ENCODE measurements around the gene ANP32A. TPM values are rescaled to one million over a fixed set of nuclear protein-coding genes. Genes with fewer than 3 reads are reported as not detected.

ANP32A gene
- total RNA-seq, 5 donors from 2014 or later (not counting 1 experiment from before 2014, with no cell fraction given), result 93.2 to 123 (median 116) TPM

DNA sequence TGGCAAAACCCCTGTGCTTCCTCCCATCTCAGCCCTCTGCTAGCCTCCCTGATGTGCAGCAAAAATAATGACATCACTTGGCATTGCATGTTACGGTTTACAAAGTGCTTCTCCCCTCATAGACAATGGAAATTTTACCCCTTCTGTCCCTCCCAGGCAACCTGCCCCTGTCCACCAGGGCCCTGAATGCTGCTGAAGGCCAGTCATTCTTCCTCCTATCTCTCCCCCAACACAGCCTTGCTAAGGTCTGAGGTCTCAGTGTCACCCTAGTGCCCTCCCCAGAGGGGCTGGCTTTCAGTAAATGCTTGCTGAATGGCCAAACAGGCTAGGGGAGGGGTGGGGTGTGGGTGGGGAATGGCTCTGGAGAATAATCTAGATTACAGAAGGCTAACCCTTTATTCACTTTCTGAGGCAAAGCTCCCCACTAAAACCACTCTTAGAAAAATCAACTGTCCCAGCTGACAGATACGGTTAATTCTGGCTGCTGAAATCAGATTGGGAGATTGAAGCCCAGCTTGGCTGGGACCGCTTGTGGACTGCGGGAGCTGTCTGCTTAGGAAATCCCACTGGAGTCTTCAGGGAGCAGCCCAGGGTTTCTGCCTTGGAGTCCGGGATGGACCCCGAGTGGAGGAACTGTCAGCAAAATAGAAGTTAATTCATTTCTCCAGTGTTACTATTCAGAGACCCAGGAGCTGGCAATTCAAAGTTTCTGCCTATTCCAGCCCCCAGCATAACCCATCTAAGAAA is 22.9 kb downstream of the ANP32A start:
- POLR2A ChIA-PET, result interaction anchor here in 1 of 2 donors (0.5 kb wide), 1 partner anchor 17 kb away, joined by 3 read pairs; no protein-coding TSS in a partner anchor
- peaks cover 29 to 69% of the 10 kb centered on the region in 2 experiments for H3K4me1 ChIP-seq (ENCODE audit: control insufficient read depth in 1 of 2, extremely low read depth in 1 of 2, insufficient read depth in 2 of 2, low read length in 2 of 2)

DNA sequence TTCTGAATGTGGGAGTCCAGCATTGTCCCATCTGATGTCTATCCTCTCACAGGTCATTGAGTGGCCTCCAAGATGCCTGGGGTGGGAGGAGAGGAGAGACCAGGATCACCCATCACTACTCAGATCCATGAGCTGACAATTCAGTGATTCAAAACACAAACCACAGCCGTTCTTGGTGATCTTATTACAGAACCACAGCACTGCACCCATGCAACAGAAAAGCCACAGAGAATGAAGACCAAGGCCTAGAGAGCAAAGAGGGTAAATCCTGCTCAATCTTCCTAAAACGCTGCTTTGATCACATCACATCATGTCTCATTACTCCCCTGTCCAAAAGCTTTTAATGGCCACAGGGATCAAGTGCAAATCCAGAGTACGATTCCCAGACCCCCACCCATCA is 23.5 kb downstream of the ANP32A start:
- 25% methylated on average over 3 of the region's 3 CpGs for WGBS (ENCODE audit: insufficient coverage)
- no peaks in the 10 kb centered on the region for H3K27me3 ChIP-seq (replicated peaks in 1 of 2; ENCODE audit: control insufficient read depth in 2 of 2, extremely low read depth in 1 of 2, insufficient read depth in 2 of 2, low read length in 1 of 2)
- no peaks in the 10 kb centered on the region for H3K27me3 Mint-ChIP-seq
- ATAC-seq (replicated peaks in 1 of 4), result no peak
- ChIA-PET POLR2A (interaction anchor here in 1 of 2 donors (0.5 kb wide), 1 partner anchor 16 kb away, joined by 3 read pairs; no protein-coding TSS in a partner anchor), CTCF (no interaction called here)
- H3K9me3 ChIP-seq, result no peaks in the 10 kb centered on the region
- no peak overlapping the region for H3K4me3 ChIP-seq (ENCODE audit: control insufficient read depth in 1 of 2, extremely low read depth in 1 of 2, low read length in 1 of 2)
- H3K4me1 Mint-ChIP-seq, result peaks cover 95 to 97% (median 96%) of the 10 kb centered on the region in 3 donors
- no peak for DNase-seq
- H3K36me3 Mint-ChIP-seq, result peaks cover 3% of the 10 kb centered on the region
- peaks cover 2 to 4% of the 10 kb centered on the region in 2 donors for H3K36me3 ChIP-seq (ENCODE audit: control insufficient read depth in 2 of 2, extremely low read depth in 1 of 2, insufficient read depth in 1 of 2, low read length in 1 of 2)
- peak overlapping the region in 1 of 3 donors; percentile 65 for H3K4me3 Mint-ChIP-seq
- peak overlapping the region; percentile 77 to 78 for H3K27ac Mint-ChIP-seq
- H3K9me3 Mint-ChIP-seq, result no peaks in the 10 kb centered on the region
- no peak overlapping the region for H3K27ac ChIP-seq (ENCODE audit: low read length)
- peaks cover 34 to 75% of the 10 kb centered on the region in 2 experiments for H3K4me1 ChIP-seq (ENCODE audit: control insufficient read depth in 1 of 2, extremely low read depth in 1 of 2, insufficient read depth in 2 of 2, low read length in 2 of 2)

More for the DNA sequence above, 22.9 kb downstream of the ANP32A start:
- H3K27me3 ChIP-seq (replicated peaks in 1 of 2; ENCODE audit: control insufficient read depth in 2 of 2, extremely low read depth in 1 of 2, insufficient read depth in 2 of 2, low read length in 1 of 2), result no peaks in the 10 kb centered on the region
- H3K9me3 Mint-ChIP-seq, result no peaks in the 10 kb centered on the region
- peaks cover 95 to 96% (median 96%) of the 10 kb centered on the region in 3 donors for H3K4me1 Mint-ChIP-seq
- H3K27ac ChIP-seq (ENCODE audit: low read length), result no peak overlapping the region
- ATAC-seq (replicated peaks in 1 of 4) (no peak), DNase-seq (no peak)
- CTCF ChIA-PET, result interaction anchor here in 1 of 2 donors (0.6 kb wide), 1 partner anchor 528 kb away, joined by 3 read pairs; no protein-coding TSS in a partner anchor
- H3K9me3 ChIP-seq, result no peaks in the 10 kb centered on the region
- H3K4me3 ChIP-seq (ENCODE audit: control insufficient read depth in 1 of 2, extremely low read depth in 1 of 2, low read length in 1 of 2), result no peak overlapping the region
- H3K36me3 Mint-ChIP-seq, result peaks cover 3% of the 10 kb centered on the region
- peak overlapping the region in 1 of 3 donors; percentile 65 for H3K4me3 Mint-ChIP-seq
- H3K27ac Mint-ChIP-seq, result peak overlapping the region; percentile 77 to 78
- H3K27me3 Mint-ChIP-seq, result no peaks in the 10 kb centered on the region
- WGBS (ENCODE audit: insufficient coverage), result 84% methylated on average over 6 of the region's 6 CpGs
- peaks cover 2 to 4% of the 10 kb centered on the region in 2 donors for H3K36me3 ChIP-seq (ENCODE audit: control insufficient read depth in 2 of 2, extremely low read depth in 1 of 2, insufficient read depth in 1 of 2, low read length in 1 of 2)

DNA sequence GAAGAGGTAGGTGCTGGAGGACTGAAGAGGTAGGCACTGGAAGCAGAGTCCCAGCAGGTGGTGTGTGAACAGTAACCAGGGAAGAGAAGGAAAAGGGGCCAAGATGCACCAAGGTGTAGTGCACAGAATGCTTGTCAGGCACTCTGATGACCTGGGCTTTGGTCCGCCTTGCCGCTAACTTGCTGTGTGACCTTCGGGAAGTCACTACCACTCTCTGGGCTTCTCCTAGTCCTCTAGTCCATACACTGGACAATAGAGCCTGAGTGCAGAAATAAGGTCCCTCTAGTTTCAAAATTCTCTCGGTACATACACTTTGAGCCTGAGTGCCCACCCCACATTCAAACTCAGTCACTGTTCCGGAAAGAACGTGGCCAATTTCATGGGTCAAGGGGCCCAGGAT is 24.1 kb downstream of the ANP32A start:
- ATAC-seq (replicated peaks in 1 of 4) (no peak), DNase-seq (no peak)
- POLR2A ChIA-PET, result no interaction called here
- peak overlapping the region in 1 of 3 donors; percentile 65 for H3K4me3 Mint-ChIP-seq
- Histone ChIP-seq H3K36me3 (ENCODE audit: control insufficient read depth in 2 of 2, extremely low read depth in 1 of 2, insufficient read depth in 1 of 2, low read length in 1 of 2) (peaks cover 2 to 4% of the 10 kb centered on the region in 2 donors), H3K4me1 (ENCODE audit: control insufficient read depth in 1 of 2, extremely low read depth in 1 of 2, insufficient read depth in 2 of 2, low read length in 2 of 2) (peaks cover 40 to 81% of the 10 kb centered on the region in 2 experiments), H3K4me3 (ENCODE audit: control insufficient read depth in 1 of 2, extremely low read depth in 1 of 2, low read length in 1 of 2) (no peak overlapping the region), H3K27me3 (replicated peaks in 1 of 2; ENCODE audit: control insufficient read depth in 2 of 2, extremely low read depth in 1 of 2, insufficient read depth in 2 of 2, low read length in 1 of 2) (no peaks in the 10 kb centered on the region), H3K27ac (ENCODE audit: low read length) (no peak overlapping the region), H3K9me3 (no peaks in the 10 kb centered on the region)
- CTCF ChIA-PET, result interaction anchor here in 1 of 2 donors (3.1 kb wide), 1 partner anchor 20 kb away, joined by 21 read pairs; no protein-coding TSS in a partner anchor
- peak overlapping the region; percentile 77 to 78 for H3K27ac Mint-ChIP-seq
- H3K27me3 Mint-ChIP-seq, result no peaks in the 10 kb centered on the region
- peaks cover 95 to 97% (median 96%) of the 10 kb centered on the region in 3 donors for H3K4me1 Mint-ChIP-seq
- no peaks in the 10 kb centered on the region for H3K9me3 Mint-ChIP-seq
- peaks cover 3% of the 10 kb centered on the region for H3K36me3 Mint-ChIP-seq
- WGBS (ENCODE audit: insufficient coverage), result 95% methylated on average over 3 of the region's 6 CpGs

DNA sequence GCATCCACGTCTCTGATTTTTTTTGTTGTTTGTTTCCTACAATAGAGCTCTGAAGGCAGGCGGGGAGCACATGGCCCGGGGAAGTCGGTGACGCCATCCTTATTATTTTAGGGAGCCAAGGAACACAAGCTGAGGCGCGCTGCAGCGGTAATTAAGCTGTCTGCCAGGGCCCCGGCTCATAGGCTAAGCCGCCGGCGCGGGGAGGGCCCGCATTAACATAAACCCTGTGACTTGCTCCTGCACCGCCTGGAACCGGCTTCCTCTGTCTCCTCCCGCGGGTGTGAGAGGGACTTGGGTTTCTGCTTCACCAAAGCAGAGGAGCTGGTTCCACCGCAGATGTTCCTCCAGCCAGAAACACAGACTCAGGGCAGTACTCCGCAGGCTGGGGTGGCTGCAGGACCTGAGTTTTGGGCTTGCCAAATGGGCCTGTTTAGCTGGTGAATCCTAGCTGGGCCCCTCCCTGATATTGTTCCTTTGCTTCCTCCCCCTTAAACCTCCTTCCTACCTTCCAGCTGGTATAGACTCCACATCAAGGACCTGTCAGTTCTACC is 25.3 kb downstream of the ANP32A start:
- peak overlapping the region; percentile 22 for H3K27ac ChIP-seq (ENCODE audit: low read length)
- POLR2A ChIA-PET, result interaction anchor here (0.7 to 1.7 kb wide), 4 partner anchors 8 to 79 kb away, joined by 3 to 8 read pairs (median 3); no protein-coding TSS in a partner anchor
- Mint-ChIP-seq H3K4me3 (peak overlapping the region; percentile 28 to 65 (median 58)), H3K36me3 (peaks cover 3% of the 10 kb centered on the region), H3K27ac (peak overlapping the region; percentile 75 to 83), H3K9me3 (no peaks in the 10 kb centered on the region), H3K27me3 (no peaks in the 10 kb centered on the region), H3K4me1 (peaks cover 96 to 99% (median 97%) of the 10 kb centered on the region in 3 donors)
- H3K4me1 ChIP-seq (ENCODE audit: control insufficient read depth in 1 of 2, extremely low read depth in 1 of 2, insufficient read depth in 2 of 2, low read length in 2 of 2), result peaks cover 50 to 89% of the 10 kb centered on the region in 2 experiments
- H3K27me3 ChIP-seq (replicated peaks in 1 of 2; ENCODE audit: control insufficient read depth in 2 of 2, extremely low read depth in 1 of 2, insufficient read depth in 2 of 2, low read length in 1 of 2), result no peaks in the 10 kb centered on the region
- H3K36me3 ChIP-seq (ENCODE audit: control insufficient read depth in 2 of 2, extremely low read depth in 1 of 2, insufficient read depth in 1 of 2, low read length in 1 of 2), result peaks cover 2 to 7% of the 10 kb centered on the region in 2 donors
- H3K9me3 ChIP-seq, result no peaks in the 10 kb centered on the region
- ATAC-seq (replicated peaks in 1 of 4) (peak; percentile 69 to 84 (median 81)), DNase-seq (peak; percentile 29 to 78 (median 62))
- CTCF ChIA-PET, result interaction anchor here (1.0 to 3.1 kb wide), 8 partner anchors 9 to 1229 kb away, joined by 3 to 21 read pairs (median 4); no protein-coding TSS in a partner anchor
- 41% methylated on average over 12 of the region's 20 CpGs for WGBS (ENCODE audit: insufficient coverage)
- peak overlapping the region in 1 of 2 donors; percentile 47 for H3K4me3 ChIP-seq (ENCODE audit: control insufficient read depth in 1 of 2, extremely low read depth in 1 of 2, low read length in 1 of 2)

DNA sequence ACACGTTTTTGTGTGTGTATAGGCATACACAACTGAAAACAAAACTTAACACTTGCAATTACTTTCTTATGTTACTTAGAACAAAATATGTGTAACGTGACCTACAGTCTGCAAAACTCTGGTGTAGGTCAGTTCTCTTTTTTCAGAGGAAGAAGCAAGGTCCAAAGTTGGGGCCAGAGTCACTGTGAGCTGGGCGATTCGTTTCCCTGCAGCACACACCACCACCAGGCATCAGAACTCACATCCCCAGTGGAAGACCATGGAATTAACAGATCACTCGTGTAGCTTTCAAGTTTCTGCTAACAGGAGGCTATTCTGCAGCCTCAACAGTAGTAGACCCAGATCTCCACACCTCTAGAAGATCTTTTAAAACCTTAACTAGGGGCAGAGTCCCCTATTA is 25.8 kb downstream of the ANP32A start:
- no peak for DNase-seq
- Mint-ChIP-seq H3K4me1 (peaks cover 95 to 99% (median 97%) of the 10 kb centered on the region in 3 donors), H3K36me3 (no peaks in the 10 kb centered on the region), H3K27me3 (no peaks in the 10 kb centered on the region), H3K4me3 (peak overlapping the region; percentile 28 to 65 (median 58)), H3K27ac (peak overlapping the region; percentile 75 to 83), H3K9me3 (no peaks in the 10 kb centered on the region)
- Histone ChIP-seq H3K36me3 (ENCODE audit: control insufficient read depth in 2 of 2, extremely low read depth in 1 of 2, insufficient read depth in 1 of 2, low read length in 1 of 2) (peaks cover 2 to 12% of the 10 kb centered on the region in 2 donors), H3K9me3 (no peaks in the 10 kb centered on the region), H3K4me3 (ENCODE audit: control insufficient read depth in 1 of 2, extremely low read depth in 1 of 2, low read length in 1 of 2) (no peak overlapping the region), H3K27ac (ENCODE audit: low read length) (peak overlapping the region; percentile 22), H3K4me1 (ENCODE audit: control insufficient read depth in 1 of 2, extremely low read depth in 1 of 2, insufficient read depth in 2 of 2, low read length in 2 of 2) (peaks cover 55 to 94% of the 10 kb centered on the region in 2 experiments), H3K27me3 (replicated peaks in 1 of 2; ENCODE audit: control insufficient read depth in 2 of 2, extremely low read depth in 1 of 2, insufficient read depth in 2 of 2, low read length in 1 of 2) (no peaks in the 10 kb centered on the region)
- ChIA-PET POLR2A (interaction anchor here (0.8 to 1.7 kb wide), 3 partner anchors 8 to 21 kb away, joined by 3 to 8 read pairs (median 3); no protein-coding TSS in a partner anchor), CTCF (interaction anchor here (0.6 to 3.1 kb wide), 9 partner anchors 9 to 1230 kb away, joined by 3 to 21 read pairs (median 4); partner anchors contain the start of gene ANP32A (in 1 of the 2))
- ATAC-seq (replicated peaks in 1 of 4), result no peak
- WGBS (ENCODE audit: insufficient coverage), result 89% methylated on average over 1 of the region's 5 CpGs

DNA sequence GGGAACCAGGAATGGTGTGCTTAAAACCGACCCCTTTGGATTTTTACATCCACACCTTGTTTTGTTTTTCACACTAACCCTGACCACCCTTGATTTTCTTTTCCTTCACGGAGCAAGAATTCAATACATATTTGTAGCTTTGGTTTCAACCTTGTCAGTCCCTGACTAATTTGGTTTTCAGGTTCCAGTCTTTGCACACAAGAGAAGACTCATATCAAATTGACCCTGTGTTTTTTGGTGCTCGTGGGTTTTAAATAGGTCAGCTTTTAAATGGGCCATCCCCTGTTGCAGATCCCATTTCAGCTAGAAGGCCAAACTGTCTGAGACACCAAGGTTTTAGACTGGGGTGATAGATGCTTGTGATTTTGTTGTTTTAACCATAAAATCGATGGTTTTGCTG is 26.4 kb downstream of the ANP32A start:
- POLR2A ChIA-PET, result interaction anchor here in 1 of 2 donors (0.8 kb wide), 1 partner anchor 10 kb away, joined by 3 read pairs; no protein-coding TSS in a partner anchor
- peak overlapping the region in 1 of 3 donors; percentile 65 for H3K4me3 Mint-ChIP-seq

More for the DNA sequence above, 26.4 kb downstream of the ANP32A start:
- no peaks in the 10 kb centered on the region for H3K9me3 ChIP-seq
- H3K27me3 Mint-ChIP-seq, result no peaks in the 10 kb centered on the region
- no peaks in the 10 kb centered on the region for H3K36me3 Mint-ChIP-seq
- CTCF ChIA-PET, result interaction anchor here (0.6 to 3.1 kb wide), 9 partner anchors 8 to 34 kb away, joined by 3 to 21 read pairs (median 5); partner anchors contain the start of gene ANP32A (in 1 of the 2)
- H3K27me3 ChIP-seq (replicated peaks in 1 of 2; ENCODE audit: control insufficient read depth in 2 of 2, extremely low read depth in 1 of 2, insufficient read depth in 2 of 2, low read length in 1 of 2), result no peaks in the 10 kb centered on the region
- no peaks in the 10 kb centered on the region for H3K9me3 Mint-ChIP-seq
- peak overlapping the region; percentile 22 for H3K27ac ChIP-seq (ENCODE audit: low read length)
- H3K4me1 ChIP-seq (ENCODE audit: control insufficient read depth in 1 of 2, extremely low read depth in 1 of 2, insufficient read depth in 2 of 2, low read length in 2 of 2), result peaks cover 57 to 96% of the 10 kb centered on the region in 2 experiments
- H3K4me1 Mint-ChIP-seq, result peaks cover 95 to 99% (median 97%) of the 10 kb centered on the region in 3 donors
- WGBS (ENCODE audit: insufficient coverage), result 55% methylated on average over 3 of the region's 4 CpGs
- H3K4me3 ChIP-seq (ENCODE audit: control insufficient read depth in 1 of 2, extremely low read depth in 1 of 2, low read length in 1 of 2), result no peak overlapping the region
- H3K27ac Mint-ChIP-seq, result peak overlapping the region; percentile 55 to 75
- DNase-seq, result no peak
- peaks cover 2 to 14% of the 10 kb centered on the region in 2 donors for H3K36me3 ChIP-seq (ENCODE audit: control insufficient read depth in 2 of 2, extremely low read depth in 1 of 2, insufficient read depth in 1 of 2, low read length in 1 of 2)
- ATAC-seq (replicated peaks in 1 of 4), result no peak

Data from T-cell (primary cell).